ENCODE measurements around the gene LRRC4C. TPM values are rescaled to one million over a fixed set of nuclear protein-coding genes. Genes with fewer than 3 reads are reported as not detected.

The LRRC4C gene
- total RNA-seq, 1 experiment from 2014 or later = 0.13 TPM

DNA sequence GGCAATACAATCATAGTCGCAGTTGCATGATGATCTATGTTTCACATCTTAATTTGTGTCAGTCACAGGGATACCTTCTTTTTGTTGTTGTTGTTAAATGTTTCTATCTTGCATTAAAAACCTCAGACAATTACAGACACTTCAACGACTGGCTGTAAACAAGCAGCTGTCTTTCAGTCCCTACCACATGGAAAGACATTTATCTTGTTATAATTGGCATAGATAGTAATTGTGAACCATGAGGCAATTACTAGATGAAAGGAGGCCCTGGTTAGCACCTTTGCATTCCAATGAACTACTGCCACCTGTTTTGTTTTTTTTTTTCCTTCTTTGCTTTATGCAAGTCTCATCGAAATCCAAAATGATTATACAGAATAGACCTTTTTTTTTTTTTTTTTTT is 416.8 kb downstream of the LRRC4C start:
- Histone ChIP-seq H2AK5ac (ENCODE audit: insufficient read length, low read length) (no peak overlapping the region), H4K20me1 (ENCODE audit: control insufficient read depth, insufficient read depth, insufficient read length) (no peaks in the 10 kb centered on the region), H3K14ac (ENCODE audit: insufficient read depth, low read length) (no peak overlapping the region), H3K23ac (ENCODE audit: insufficient read length, low read depth, low read length) (no peak overlapping the region), H3K18ac (ENCODE audit: insufficient read length, low read depth, low read length) (no peak overlapping the region), H4K8ac (replicated peaks; ENCODE audit: insufficient read length, low read depth, low read length) (no peak overlapping the region), H2BK120ac (ENCODE audit: low read depth, low read length, poor library complexity, severe bottlenecking) (no peak overlapping the region), H2BK12ac (ENCODE audit: insufficient read length, low read depth, low read length) (no peak overlapping the region), H3K4me2 (ENCODE audit: insufficient read depth, insufficient read length, low read length) (no peak overlapping the region), H3K9ac (ENCODE audit: extremely low read depth, insufficient read length, low read length) (no peak overlapping the region), H3K23me2 (ENCODE audit: insufficient read length, low read depth, low read length, poor library complexity, severe bottlenecking) (no peaks in the 10 kb centered on the region), H3K79me2 (ENCODE audit: insufficient read depth, low read length) (no peaks in the 10 kb centered on the region), H3K79me1 (ENCODE audit: insufficient read depth, low read depth, low read length, poor library complexity, severe bottlenecking) (no peaks in the 10 kb centered on the region), H2BK20ac (ENCODE audit: low read depth, low read length, poor library complexity, severe bottlenecking) (no peak overlapping the region), H3K27me3 (ENCODE audit: insufficient read depth, low read length) (no peaks in the 10 kb centered on the region), H4K5ac (ENCODE audit: insufficient read length, low read depth, low read length) (no peak overlapping the region), H2BK5ac (ENCODE audit: insufficient read length, low read length) (no peak overlapping the region), H3T11ph (ENCODE audit: low read length) (no peak overlapping the region), H3K56ac (ENCODE audit: insufficient read length, low read depth, low read length) (no peak overlapping the region), H2BK15ac (ENCODE audit: low read depth, low read length) (no peak overlapping the region), H3K4ac (ENCODE audit: low read depth, low read length) (no peak overlapping the region), H3K9me3 (ENCODE audit: control insufficient read depth, low read depth, low read length) (no peaks in the 10 kb centered on the region), H3K27ac (ENCODE audit: insufficient read length, low read depth, low read length) (no peak overlapping the region), H4K91ac (ENCODE audit: insufficient read length, low read depth, low read length) (no peak overlapping the region), H2AFZ (ENCODE audit: low read length) (no peak overlapping the region), H3K4me1 (ENCODE audit: insufficient read depth, low read length) (no peaks in the 10 kb centered on the region)
- WGBS (ENCODE audit: extremely low coverage, insufficient read length, low lambda C conversion rate) = no CpG with 5 or more reads among the region's 3 CpGs
- Mint-ChIP-seq H3K4me3 (no peak overlapping the region), H3K27me3 (ENCODE audit: low read depth) (no peaks in the 10 kb centered on the region), H3K27ac (no peak overlapping the region), H3K4me1 (peaks cover 28 to 32% of the 10 kb centered on the region in 2 experiments), H3K9me3 (0 out of 5 replicates have a peak, but pooled peaks cover 0 to 2% of the 10 kb centered on the region in 2 experiments), H3K36me3 (ENCODE audit: insufficient read depth in 1 of 3, low read depth in 3 of 3) (no peaks in the 10 kb centered on the region)
- TF ChIP-seq CTCF (conservative IDR thresholded peaks at IDR 0.05) = no peak
- DNase-seq = no peak

Measured in H9 (cell line).